Head of caudate nucleus (tissue), 42 donors: ENCODE measurements around the gene CBLB.

Experiments used
- DNase-seq, 42 donors: peaks; one replicate each; pipeline versions ENCODE4 v3.0.0 to v3.0.0-alpha.2; 2020 to 2021; ENCODE audit warnings: mixed read lengths in 7 of 42
- intact Hi-C: fragments of 100-400 bp; cut with DNase I; formaldehyde crosslinking; loops from one replicate; pipeline ENCODE4 v1.15.0; 2022

CBLB gene

GRCh38 chr3:105868742-105869530, at the start of gene CBLB:
Gene CBLB (minus strand): TSS chr3:105869012. CDS start chr3:105867577, 1,435 bp downstream.
- DNase-seq, result peak; percentile 79 to 97 (median 91)
- intact Hi-C loops, result no loop called here

GRCh38 chr3:105916767-105917166, 48.0 kb upstream of the CBLB start:
- intact Hi-C loops, result no loop called here
- no peak for DNase-seq

- DNase-seq, result no peak
- intact Hi-C loops, result no loop called here
Measured at GRCh38 chr3:105915524-105915923, 46.7 kb upstream of the CBLB start.

GRCh38 chr3:105913616-105914015, 44.8 kb upstream of the CBLB start:
- DNase-seq, result no peak
- intact Hi-C loops, result no loop called here

GRCh38 chr3:105912891-105913290, 44.1 kb upstream of the CBLB start:
- intact Hi-C loops, result no loop called here

GRCh38 chr3:105911496-105911895, 42.7 kb upstream of the CBLB start:
- intact Hi-C loops, result no loop called here
- no peak for DNase-seq

More at GRCh38 chr3:105912891-105913290, 44.1 kb upstream of the CBLB start:
- no peak for DNase-seq

GRCh38 chr3:105907777-105908176, 39.0 kb upstream of the CBLB start:
- no peak for DNase-seq
- intact Hi-C loops, result no loop called here

- DNase-seq, result no peak
- intact Hi-C loops, result no loop called here
Measured at GRCh38 chr3:105906836-105907235, 38.0 kb upstream of the CBLB start.

GRCh38 chr3:105906345-105906744, 37.5 kb upstream of the CBLB start:
- intact Hi-C loops, result no loop called here
- DNase-seq, result no peak

- DNase-seq, result no peak
- intact Hi-C loops, result no loop called here
Measured at GRCh38 chr3:105905328-105905727, 36.5 kb upstream of the CBLB start.

- no peak for DNase-seq
- intact Hi-C loops, result no loop called here
Measured at GRCh38 chr3:105904678-105905284, 36.0 kb upstream of the CBLB start.

GRCh38 chr3:105904251-105904650, 35.4 kb upstream of the CBLB start:
- no peak for DNase-seq
- intact Hi-C loops, result no loop called here

GRCh38 chr3:105899516-105899915, 30.7 kb upstream of the CBLB start:
- DNase-seq, result no peak
- intact Hi-C loops, result no loop called here

GRCh38 chr3:105891101-105891500, 22.3 kb upstream of the CBLB start:
- intact Hi-C loops, result no loop called here
- no peak for DNase-seq

GRCh38 chr3:105888621-105889579, 20.1 kb upstream of the CBLB start:
- no peak for DNase-seq
- intact Hi-C loops, result no loop called here

GRCh38 chr3:105885256-105885655, 16.4 kb upstream of the CBLB start:
- DNase-seq, result no peak
- intact Hi-C loops, result no loop called here

GRCh38 chr3:105883798-105884377, 15.1 kb upstream of the CBLB start:
- intact Hi-C loops, result no loop called here
- no peak for DNase-seq

GRCh38 chr3:105880681-105881290, 12.0 kb upstream of the CBLB start:
- intact Hi-C loops, result no loop called here
- no peak for DNase-seq

GRCh38 chr3:105878061-105878460, 9.2 kb upstream of the CBLB start:
- no peak for DNase-seq
- intact Hi-C loops, result no loop called here
